ENCODE results near the gene TRH. TPM values are rescaled to one million over a fixed set of nuclear protein-coding genes. Genes with fewer than 3 reads are reported as not detected.

The TRH gene
- total and polyA plus RNA-seq, 2 donors (not counting 3 experiments of a cell fraction or from before 2014, with no cell fraction given), result not detected

- no peaks in the 10 kb centered on the region for H4K20me1 ChIP-seq (replicated peaks; ENCODE audit: control insufficient read depth, extremely low read depth, insufficient read depth, low read length)
- no peaks in the 10 kb centered on the region for H3K4me1 ChIP-seq (ENCODE audit: control insufficient read depth, extremely low read depth, insufficient read depth, low read length)
- CTCF ChIA-PET, result interaction anchor here (0.8 to 3.5 kb wide), 6 partner anchors 9 to 89 kb away, joined by 3 to 22 read pairs (median 4); partner anchors contain the start of gene ALG1L2
- FAIRE-seq, result no peak
- no peaks in the 10 kb centered on the region for H3K36me3 ChIP-seq (ENCODE audit: control insufficient read depth in 2 of 2, extremely low read depth in 1 of 2, insufficient read depth in 2 of 2, low read length in 2 of 2)
- intact Hi-C loops (cut with micrococcal nuclease) (no loop called here), dilution Hi-C loops (cut with MboI; ENCODE audit: extremely low pct_ligation_motif_present, low sequenced_read_pairs) (no loop called here)
- H3K79me2 ChIP-seq (ENCODE audit: control insufficient read depth, insufficient read depth, low read length), result no peaks in the 10 kb centered on the region
- no peaks in the 10 kb centered on the region for H3K9me3 ChIP-seq (replicated peaks; ENCODE audit: control insufficient read depth, insufficient read depth, low read length)
- H3K27me3 ChIP-seq (ENCODE audit: control insufficient read depth in 2 of 2, insufficient read depth in 2 of 2, low read length in 2 of 2), result peaks cover 11 to 25% of the 10 kb centered on the region in 2 experiments
- TF ChIP-seq JUN (IDR thresholded peaks at IDR 0.05; ENCODE audit: borderline replicate concordance, insufficient read depth, insufficient read length, low read depth) (no peak), FOS (IDR thresholded peaks at IDR 0.05; ENCODE audit: borderline replicate concordance, insufficient read depth, low read length) (no peak), POLR2AphosphoS5 (IDR thresholded peaks at IDR 0.05; ENCODE audit: insufficient read depth, low read depth, low read length) (no peak), POLR2A (IDR thresholded peaks at IDR 0.05; ENCODE audit: low read depth, low read length) (no peak), EZH2 (IDR thresholded peaks at IDR 0.05; ENCODE audit: borderline replicate concordance, low read depth, low read length, severe bottlenecking) (no peak), CTCF (IDR thresholded peaks at IDR 0.05; ENCODE audit: extremely low read depth in 1 of 2, insufficient read depth in 1 of 2, low read depth in 1 of 2, low read length in 2 of 2) (peak in 1 of 2 donors; percentile 37), MYC (IDR thresholded peaks at IDR 0.05; ENCODE audit: low read depth, low read length) (no peak), GATA2 (IDR thresholded peaks at IDR 0.05; ENCODE audit: insufficient read depth, insufficient read length, low read depth, low read length) (no peak), MAX (IDR thresholded peaks at IDR 0.05; ENCODE audit: insufficient read depth, insufficient read length) (no peak)
- no peak overlapping the region for H2AFZ ChIP-seq (ENCODE audit: low read depth, low read length)
- POLR2A ChIA-PET, result no interaction called here
- no TSS peak for BruUV-seq (replicated peaks)
- no peak for DNase-seq (ENCODE audit: low read depth, low spot score)
- H3K9me1 ChIP-seq (replicated peaks; ENCODE audit: control insufficient read depth, extremely low read depth, insufficient read depth, low read length), result no peaks in the 10 kb centered on the region
- H3K9ac ChIP-seq (replicated peaks; ENCODE audit: extremely low read depth, insufficient read depth, low read length), result no peak overlapping the region
- H3K4me3 ChIP-seq (replicated peaks in 1 of 3; ENCODE audit: insufficient read depth in 1 of 3, low read depth in 1 of 3, low read length in 3 of 3), result no peak overlapping the region
- no peak overlapping the region for H3K27ac ChIP-seq (ENCODE audit: insufficient read depth, low read depth, low read length)
- H3K4me2 ChIP-seq (ENCODE audit: insufficient read depth, low read length), result no peak overlapping the region
These were observed 18.3 kb downstream of the TRH start for GRCh38 chr3:129992781-129993180.

Measured in endothelial cell of umbilical vein (primary cell).